Prostate gland (tissue), 2 donors: Measurements from ENCODE around the gene POP7. TPM values are rescaled to one million over a fixed set of nuclear protein-coding genes. Genes with fewer than 3 reads are reported as not detected.

Experiments
- DNase-seq: peaks from one replicate; pipeline ENCODE4 v3.0.0-alpha.2; 2019; ENCODE audit warnings: low spot score
- H3K27ac ChIP-seq, 2 donors: fragments of 200-600 bp; sonication (generic); 2 replicates each; pipeline ENCODE4 v1.5.1; 2017 to 2019
- H3K27me3 ChIP-seq: fragments of 200-600 bp; sonication (generic); replicated peaks from 2 replicates; pipeline ENCODE4 v1.5.1; 2019; ENCODE audit not compliant: insufficient read depth
- H3K36me3 ChIP-seq, 2 donors: fragments of 200-600 bp; sonication (generic); 1 replicate in 1 of 2; 2 replicates in 1 of 2; pipeline versions ENCODE4 v1.5.1 to v1.8.1; 2017 to 2019
- H3K4me1 ChIP-seq: fragments of 200-600 bp; sonication (generic); replicated peaks from 2 replicates; pipeline ENCODE4 v1.5.1; 2019
- H3K4me3 ChIP-seq, 2 donors: fragments of 200-600 bp; sonication (generic); 2 replicates each; pipeline ENCODE4 v1.5.1; 2017 to 2019
- H3K9me3 ChIP-seq: fragments of 200-600 bp; sonication (generic); 2 replicates; pipeline ENCODE4 v1.5.1; 2017
- CTCF ChIP-seq, 4 experiments: fragments of 200-600 bp in 2 of 4; fragments of 450-650 bp in 2 of 4; sonication (generic) in 2 of 4; IDR thresholded peaks; 1 replicate in 3 of 4; 2 replicates in 1 of 4; pipeline ENCODE4 v1.5.1; 2016 to 2019; ENCODE audit warnings: antibody characterized with exemption in 4 of 4, mild to moderate bottlenecking in 2 of 4, moderate library complexity in 2 of 4
- POLR2A ChIP-seq: fragments of 450-650 bp; IDR thresholded peaks from one replicate; pipeline ENCODE4 v1.6.1; 2016; ENCODE audit warnings: antibody characterized with exemption, mild to moderate bottlenecking
- POLR2AphosphoS5 ChIP-seq: sonication (generic); formaldehyde crosslinking; IDR thresholded peaks from one replicate; pipeline ENCODE4 v1.6.1; 2017; ENCODE audit warnings: antibody characterized with exemption
- WGBS: methylation state at CpG from one replicate; pipeline ENCODE4 v1.1.5; 2018; 5-methylcytosine and 5-hydroxymethylcytosine counted together
- intact Hi-C: fragments of 100-400 bp; cut with DNase I; formaldehyde crosslinking; loops from one replicate; pipeline ENCODE4 v1.14.2; 2022
- total RNA-seq, 2 donors: library from RNA; depleted of rRNA; stranded (reverse); fragments of >200 nt; gene quantifications; one replicate each; pipeline ENCODE4 v1.1.0, GENCODE V29; 2016

Gene POP7
- total RNA-seq, 2 donors from 2014 or later, result 41.4 to 45.2 TPM

- no peak overlapping the region for H3K27ac ChIP-seq
- TF ChIP-seq CTCF (IDR thresholded peaks at IDR 0.05), result no peak
- TF ChIP-seq POLR2A, result no peak
- TF ChIP-seq POLR2AphosphoS5, result no peak
- no peaks in the 10 kb centered on the region for H3K4me1 ChIP-seq
- 46% methylated on average over 8 of the region's 8 CpGs for WGBS
- H3K27me3 ChIP-seq, result no peaks in the 10 kb centered on the region
- H3K36me3 ChIP-seq, result no peaks in the 10 kb centered on the region
- H3K4me3 ChIP-seq, result no peak overlapping the region
- intact Hi-C loops, result loop anchor here (5.0 kb wide), 1 partner anchor 133 kb away; the partner anchor contains the start of gene SLC12A9
- H3K9me3 ChIP-seq, result no peaks in the 10 kb centered on the region
- no peak for DNase-seq
Observed at GRCh38 chr7:100719523-100720278, 13.8 kb downstream of the POP7 start.

GRCh38 chr7:100720279-100720670 lies 14.4 kb downstream of the POP7 start, which contains the start of gene EPO:
TSS of gene EPO (plus strand) at chr7:100720468. CDS start at chr7:100720981, 513 bp downstream.
- peak within 1 kb of the TSS in 1 of 2 donors; percentile 25 for H3K4me3 ChIP-seq
- intact Hi-C loops, result loop anchor here (5.0 kb wide), 1 partner anchor 132 kb away; the partner anchor contains the start of gene SLC12A9
- no peaks in the 10 kb centered on the region for H3K27me3 ChIP-seq
- no peaks in the 10 kb centered on the region for H3K9me3 ChIP-seq
- no peaks in the 10 kb centered on the region for H3K4me1 ChIP-seq
- no peaks in the 10 kb centered on the region for H3K36me3 ChIP-seq
- TF ChIP-seq POLR2AphosphoS5 (no peak), POLR2A (no peak), CTCF (IDR thresholded peaks at IDR 0.05) (no peak)
- 6% methylated on average over 21 of the region's 21 CpGs for WGBS
- H3K27ac ChIP-seq, result no peak within 1 kb of the TSS
- DNase-seq, result no peak

- H3K36me3 ChIP-seq, result no peaks in the 10 kb centered on the region
- H3K27ac ChIP-seq, result no peak overlapping the region
- no peaks in the 10 kb centered on the region for H3K9me3 ChIP-seq
- H3K27me3 ChIP-seq, result no peaks in the 10 kb centered on the region
- DNase-seq, result no peak
- WGBS, result 5% methylated on average over 53 of the region's 56 CpGs
- H3K4me3 ChIP-seq, result peak overlapping the region in 1 of 2 donors; percentile 25
- intact Hi-C loops, result loop anchor here (5.0 kb wide), 1 partner anchor 131 kb away; the partner anchor contains the start of gene SLC12A9
- H3K4me1 ChIP-seq, result no peaks in the 10 kb centered on the region
- TF ChIP-seq POLR2A (no peak), CTCF (IDR thresholded peaks at IDR 0.05) (no peak), POLR2AphosphoS5 (no peak)
Observed at GRCh38 chr7:100720671-100721504, 15.0 kb downstream of the POP7 start.

DNA sequence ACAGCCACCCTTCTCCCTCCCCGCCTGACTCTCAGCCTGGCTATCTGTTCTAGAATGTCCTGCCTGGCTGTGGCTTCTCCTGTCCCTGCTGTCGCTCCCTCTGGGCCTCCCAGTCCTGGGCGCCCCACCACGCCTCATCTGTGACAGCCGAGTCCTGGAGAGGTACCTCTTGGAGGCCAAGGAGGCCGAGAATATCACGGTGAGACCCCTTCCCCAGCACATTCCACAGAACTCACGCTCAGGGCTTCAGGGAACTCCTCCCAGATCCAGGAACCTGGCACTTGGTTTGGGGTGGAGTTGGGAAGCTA lies 15.5 kb downstream of the POP7 start:
- intact Hi-C loops, result loop anchor here (5.0 kb wide), 1 partner anchor 131 kb away; the partner anchor contains the start of gene SLC12A9
- Histone ChIP-seq H3K4me1 (no peaks in the 10 kb centered on the region), H3K9me3 (no peaks in the 10 kb centered on the region), H3K36me3 (no peaks in the 10 kb centered on the region), H3K27me3 (no peaks in the 10 kb centered on the region), H3K4me3 (no peak overlapping the region), H3K27ac (no peak overlapping the region)
- DNase-seq, result no peak
- TF ChIP-seq POLR2A (no peak), CTCF (IDR thresholded peaks at IDR 0.05) (no peak), POLR2AphosphoS5 (no peak)
- WGBS, result 87% methylated on average over 8 of the region's 8 CpGs
